Measurements from ENCODE around the gene PIGR. TPM values are rescaled to one million over a fixed set of nuclear protein-coding genes. Genes with fewer than 3 reads are reported as not detected.

PIGR gene
- total RNA-seq, 1 donor from 2014 or later: 0.53 TPM

DNA sequence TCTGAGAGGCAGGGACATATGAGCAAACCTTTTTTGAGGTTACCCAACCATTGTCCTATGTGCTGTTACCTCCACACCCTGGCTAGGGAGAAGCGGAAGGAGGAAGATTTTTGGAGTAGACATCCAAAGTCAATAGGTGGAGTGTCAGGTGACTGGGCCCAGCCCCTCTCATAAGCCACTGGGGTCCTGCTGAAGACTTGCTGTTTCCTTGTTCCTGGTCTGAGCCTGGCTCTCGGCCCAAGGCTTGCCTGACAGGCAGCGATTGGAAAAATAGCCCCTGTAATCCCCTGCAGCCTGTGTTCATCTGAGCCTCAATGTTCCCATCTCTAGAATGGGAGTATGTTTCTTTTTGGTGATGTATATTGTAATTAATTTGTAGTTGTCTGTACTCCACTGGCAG lies 6.9 kb upstream of the PIGR start:
- TF ChIP-seq, protein P1, sequence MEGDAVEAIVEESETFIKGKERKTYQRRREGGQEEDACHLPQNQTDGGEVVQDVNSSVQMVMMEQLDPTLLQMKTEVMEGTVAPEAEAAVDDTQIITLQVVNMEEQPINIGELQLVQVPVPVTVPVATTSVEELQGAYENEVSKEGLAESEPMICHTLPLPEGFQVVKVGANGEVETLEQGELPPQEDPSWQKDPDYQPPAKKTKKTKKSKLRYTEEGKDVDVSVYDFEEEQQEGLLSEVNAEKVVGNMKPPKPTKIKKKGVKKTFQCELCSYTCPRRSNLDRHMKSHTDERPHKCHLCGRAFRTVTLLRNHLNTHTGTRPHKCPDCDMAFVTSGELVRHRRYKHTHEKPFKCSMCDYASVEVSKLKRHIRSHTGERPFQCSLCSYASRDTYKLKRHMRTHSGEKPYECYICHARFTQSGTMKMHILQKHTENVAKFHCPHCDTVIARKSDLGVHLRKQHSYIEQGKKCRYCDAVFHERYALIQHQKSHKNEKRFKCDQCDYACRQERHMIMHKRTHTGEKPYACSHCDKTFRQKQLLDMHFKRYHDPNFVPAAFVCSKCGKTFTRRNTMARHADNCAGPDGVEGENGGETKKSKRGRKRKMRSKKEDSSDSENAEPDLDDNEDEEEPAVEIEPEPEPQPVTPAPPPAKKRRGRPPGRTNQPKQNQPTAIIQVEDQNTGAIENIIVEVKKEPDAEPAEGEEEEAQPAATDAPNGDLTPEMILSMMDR (IDR thresholded peaks at IDR 0.05): no peak
- Histone ChIP-seq H3K27ac (no peak overlapping the region), H3K4me3 (no peak overlapping the region), H3K9me3 (no peaks in the 10 kb centered on the region), H3K4me1 (no peaks in the 10 kb centered on the region), H3K36me3 (no peaks in the 10 kb centered on the region), H3K27me3 (no peaks in the 10 kb centered on the region)
- intact Hi-C loops (cut with DNase I): no loop called here
- no peak for DNase-seq (ENCODE audit: low spot score in 2 of 2)

DNA sequence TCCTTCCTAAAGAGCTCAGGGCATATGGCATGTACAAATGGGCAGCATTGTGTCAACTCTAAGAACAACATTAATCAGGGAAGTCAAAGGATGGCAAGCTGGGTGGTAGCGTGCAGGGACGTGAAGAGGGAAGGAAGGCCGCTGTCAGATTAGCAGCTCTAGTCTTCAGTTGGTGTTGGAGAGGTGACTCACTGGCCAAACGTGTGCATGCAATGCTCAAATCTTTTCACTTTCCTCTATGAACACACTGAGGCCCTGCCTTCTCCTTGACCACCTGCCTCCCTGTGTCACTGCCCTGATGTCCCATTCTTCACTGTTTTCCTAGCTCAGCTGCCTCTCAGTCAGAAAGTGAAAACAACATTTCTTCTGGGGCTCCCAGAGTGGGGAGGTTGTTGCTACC lies 5.9 kb upstream of the PIGR start:
- H3K36me3 ChIP-seq: no peaks in the 10 kb centered on the region
- no peak overlapping the region for H3K27ac ChIP-seq
- H3K4me3 ChIP-seq: no peak overlapping the region
- intact Hi-C loops (cut with DNase I): no loop called here
- H3K27me3 ChIP-seq: no peaks in the 10 kb centered on the region
- no peak for DNase-seq (ENCODE audit: low spot score in 2 of 2)
- no peaks in the 10 kb centered on the region for H3K9me3 ChIP-seq
- TF ChIP-seq, protein P1 (IDR thresholded peaks at IDR 0.05): no peak
- no peaks in the 10 kb centered on the region for H3K4me1 ChIP-seq

DNA sequence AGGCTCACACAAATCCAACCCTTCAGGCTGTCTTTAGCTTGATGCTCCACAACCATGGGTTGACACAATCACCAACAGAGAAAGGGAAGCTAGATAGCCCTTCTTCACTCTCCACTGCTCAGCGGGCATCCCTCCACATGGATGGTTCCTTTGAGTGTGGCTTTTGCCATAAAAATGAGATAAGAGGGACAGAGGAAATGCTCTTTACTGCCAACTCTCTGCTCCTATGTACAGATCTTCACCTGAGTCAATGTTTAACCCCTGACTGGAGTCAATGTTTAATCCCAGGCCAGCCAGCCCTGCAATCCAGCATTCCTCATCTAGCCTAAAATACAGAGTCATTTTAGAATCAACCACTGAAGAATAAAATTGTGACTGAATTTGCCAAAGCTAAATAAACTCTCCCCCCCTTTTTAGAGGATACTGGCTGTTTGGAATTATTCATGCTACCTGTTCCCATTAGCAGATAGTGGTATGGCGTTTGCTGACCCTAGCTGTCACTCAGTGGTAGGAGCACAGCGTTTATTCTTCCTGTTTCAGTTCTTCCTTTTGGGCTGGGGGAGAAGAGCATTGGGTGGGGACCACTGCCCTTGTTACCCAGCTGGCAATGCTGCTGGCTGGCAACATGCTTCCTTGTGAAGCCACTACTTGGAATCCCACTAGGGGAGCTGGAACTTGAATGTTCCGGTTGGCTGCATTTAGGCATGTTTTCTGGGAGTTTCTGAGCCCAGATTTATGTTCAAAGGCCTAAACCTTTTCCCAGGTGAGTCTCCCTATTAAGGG lies 5.2 kb upstream of the PIGR start:
- TF ChIP-seq, protein P1 (IDR thresholded peaks at IDR 0.05): no peak
- no peak overlapping the region for H3K27ac ChIP-seq
- no peak for DNase-seq (ENCODE audit: low spot score in 2 of 2)
- H3K9me3 ChIP-seq: no peaks in the 10 kb centered on the region
- H3K4me3 ChIP-seq: no peak overlapping the region
- no peaks in the 10 kb centered on the region for H3K36me3 ChIP-seq
- no peaks in the 10 kb centered on the region for H3K4me1 ChIP-seq
- no peaks in the 10 kb centered on the region for H3K27me3 ChIP-seq
- intact Hi-C loops (cut with DNase I): no loop called here

DNA sequence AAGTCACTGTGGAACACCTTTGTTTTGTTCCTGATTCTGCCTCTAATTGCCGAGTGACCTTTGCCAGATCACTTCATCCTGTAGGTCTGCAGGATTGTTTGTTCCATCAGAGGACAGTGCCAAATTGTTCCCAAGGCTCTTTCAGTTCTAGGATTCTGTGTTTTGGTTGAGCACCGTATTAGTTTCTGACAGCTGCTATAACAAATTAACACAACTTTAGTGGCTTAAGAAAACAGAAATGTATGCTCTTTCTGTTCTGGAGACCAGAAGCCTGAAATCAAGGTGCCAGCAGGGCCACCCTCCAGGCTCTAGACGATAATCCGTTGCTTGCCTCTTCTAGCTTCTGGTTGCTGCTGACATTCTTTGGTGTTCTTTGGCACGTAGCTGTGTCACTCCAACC lies 3.4 kb upstream of the PIGR start:
- intact Hi-C loops (cut with DNase I): no loop called here
- Histone ChIP-seq H3K9me3 (no peaks in the 10 kb centered on the region), H3K27me3 (no peaks in the 10 kb centered on the region), H3K27ac (no peak overlapping the region), H3K36me3 (no peaks in the 10 kb centered on the region), H3K4me1 (no peaks in the 10 kb centered on the region), H3K4me3 (no peak overlapping the region)
- no peak for DNase-seq (ENCODE audit: low spot score in 2 of 2)
- TF ChIP-seq, protein P1 (IDR thresholded peaks at IDR 0.05): no peak

DNA sequence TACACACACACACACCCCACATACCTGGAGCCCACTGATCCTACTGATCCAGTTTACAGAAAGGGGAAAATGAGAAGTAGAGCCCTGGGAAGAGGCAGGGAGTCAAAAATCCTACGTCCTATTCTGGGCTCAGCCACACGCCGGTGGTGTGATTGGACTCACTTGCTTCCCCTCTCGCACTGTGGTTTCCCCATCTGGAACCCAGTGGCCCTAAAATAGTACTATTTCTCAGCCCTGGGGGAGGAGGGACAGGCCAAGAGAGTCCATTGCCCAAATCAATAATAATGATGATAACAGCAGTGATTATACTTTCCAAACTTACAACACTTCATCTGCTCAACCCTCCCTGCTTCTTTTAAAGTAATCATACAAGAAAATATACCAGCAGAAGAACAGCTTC lies 2.9 kb upstream of the PIGR start:
- TF ChIP-seq, protein P1 (IDR thresholded peaks at IDR 0.05): no peak
- Histone ChIP-seq H3K27me3 (no peaks in the 10 kb centered on the region), H3K4me3 (no peak overlapping the region), H3K36me3 (no peaks in the 10 kb centered on the region), H3K27ac (no peak overlapping the region), H3K4me1 (no peaks in the 10 kb centered on the region), H3K9me3 (no peaks in the 10 kb centered on the region)
- no peak for DNase-seq (ENCODE audit: low spot score in 2 of 2)
- intact Hi-C loops (cut with DNase I): no loop called here

Measured in ascending aorta (tissue), 2 donors.